ENCODE measurements around the gene PDRG1.
"Not testable (repeated sequence)": the region's sequence is repeated elsewhere in the genome, so short reads cannot be mapped to it uniquely, and the experiment has no call there.

The PDRG1 gene

DNA sequence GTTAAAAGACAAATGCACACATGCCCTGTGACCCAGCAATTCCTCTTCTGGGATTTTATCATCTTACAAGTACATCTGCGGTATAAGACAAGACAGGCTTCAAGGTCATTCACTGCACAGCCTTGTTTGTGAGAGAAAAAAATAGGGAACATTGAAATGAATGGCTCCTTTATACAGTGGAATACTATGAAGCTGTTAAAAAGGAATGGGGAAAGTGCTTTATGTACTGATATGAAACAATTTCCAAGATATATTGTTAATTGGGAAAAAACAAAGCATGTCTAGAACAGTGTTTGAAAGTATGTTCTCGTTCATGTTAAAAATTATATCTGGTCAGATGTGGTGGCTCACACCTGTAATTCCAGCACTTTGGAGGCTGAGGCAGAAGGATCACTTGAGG is 25.4 kb downstream of the PDRG1 start:
- no peak overlapping the region for H3K9ac ChIP-seq (ENCODE audit: insufficient read length, low read depth)
- no peaks in the 10 kb centered on the region for H3K9me3 ChIP-seq (ENCODE audit: insufficient read depth, low read length)
- no peaks in the 10 kb centered on the region for H3K36me3 ChIP-seq (ENCODE audit: insufficient read depth, insufficient read length, low read length)
- H3K4me3 ChIP-seq (ENCODE audit: insufficient read length, low read depth), result no peak overlapping the region
- H3K4me1 ChIP-seq (ENCODE audit: insufficient read depth, insufficient read length), result no peaks in the 10 kb centered on the region
- no peak for TF ChIP-seq YY1 (IDR thresholded peaks at IDR 0.05; ENCODE audit: insufficient read depth, insufficient read length)
- no peak for DNase-seq (ENCODE audit: low read depth, low spot score)
- no peaks in the 10 kb centered on the region for H3K27me3 ChIP-seq (ENCODE audit: insufficient read depth, insufficient read length)

DNA sequence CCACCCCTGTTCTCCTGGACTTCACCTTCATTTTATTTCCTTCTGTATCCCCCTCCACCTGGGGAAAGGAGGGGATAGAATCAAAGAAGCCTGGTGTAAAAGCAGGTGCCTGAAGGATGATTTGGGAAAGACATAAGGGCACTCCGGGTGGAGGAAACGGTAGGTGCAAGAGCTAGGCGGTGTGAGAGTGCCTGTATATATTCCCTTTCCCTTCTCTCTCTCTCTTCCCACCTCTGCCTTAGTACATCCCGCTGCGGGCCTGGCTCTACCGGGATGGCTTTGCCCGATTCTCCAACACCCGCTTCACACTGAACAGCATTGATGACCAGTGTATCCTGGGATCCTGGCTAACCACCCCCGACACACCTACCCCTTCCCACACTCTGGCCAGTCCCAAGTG is 26.2 kb downstream of the PDRG1 start:
- H3K9me3 ChIP-seq (ENCODE audit: insufficient read depth, low read length), result no peaks in the 10 kb centered on the region
- DNase-seq (ENCODE audit: low read depth, low spot score), result no peak
- no peak overlapping the region for H3K4me3 ChIP-seq (ENCODE audit: insufficient read length, low read depth)
- no peak overlapping the region for H3K9ac ChIP-seq (ENCODE audit: insufficient read length, low read depth)
- H3K36me3 ChIP-seq (ENCODE audit: insufficient read depth, insufficient read length, low read length), result no peaks in the 10 kb centered on the region
- no peaks in the 10 kb centered on the region for H3K27me3 ChIP-seq (ENCODE audit: insufficient read depth, insufficient read length)
- peaks cover under 1% of the 10 kb centered on the region for H3K4me1 ChIP-seq (ENCODE audit: insufficient read depth, insufficient read length)
- TF ChIP-seq YY1 (IDR thresholded peaks at IDR 0.05; ENCODE audit: insufficient read depth, insufficient read length) (no peak), ZNF274 (IDR thresholded peaks at IDR 0.05; ENCODE audit: low read depth, low read length) (no peak), SUZ12 (IDR thresholded peaks at IDR 0.05; ENCODE audit: extremely low read depth, insufficient read depth, insufficient read length) (no peak)

DNA sequence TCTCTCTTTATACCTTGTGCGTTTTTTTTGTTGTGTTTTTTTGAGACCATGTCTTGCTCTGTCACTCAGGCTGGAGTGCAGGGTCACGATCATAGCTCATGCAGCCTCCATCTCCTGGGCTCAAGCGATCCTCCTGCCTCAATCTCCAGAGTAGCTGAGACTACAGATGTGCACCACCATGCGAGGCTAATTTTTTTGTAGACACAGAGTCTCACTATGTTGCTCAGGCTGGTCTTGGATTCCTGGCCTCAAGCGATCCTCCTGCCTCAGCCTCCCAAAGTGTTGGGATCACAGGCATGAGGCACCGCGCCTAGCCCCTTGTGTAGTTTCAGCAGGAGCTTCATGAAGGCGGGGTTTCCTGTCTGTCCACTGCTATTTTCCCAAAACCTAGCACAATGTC is 27.3 kb downstream of the PDRG1 start:
- Histone ChIP-seq H3K9me3 (ENCODE audit: insufficient read depth, low read length) (no peaks in the 10 kb centered on the region), H3K4me3 (ENCODE audit: insufficient read length, low read depth) (no peak overlapping the region), H3K4me1 (ENCODE audit: insufficient read depth, insufficient read length) (peaks cover 10% of the 10 kb centered on the region), H3K9ac (ENCODE audit: insufficient read length, low read depth) (no peak overlapping the region), H3K27me3 (ENCODE audit: insufficient read depth, insufficient read length) (no peaks in the 10 kb centered on the region), H3K36me3 (ENCODE audit: insufficient read depth, insufficient read length, low read length) (no peaks in the 10 kb centered on the region)
- no peak for DNase-seq (ENCODE audit: low read depth, low spot score)
- TF ChIP-seq ZNF274 (IDR thresholded peaks at IDR 0.05; ENCODE audit: low read depth, low read length) (no peak), SUZ12 (IDR thresholded peaks at IDR 0.05; ENCODE audit: extremely low read depth, insufficient read depth, insufficient read length) (no peak), YY1 (IDR thresholded peaks at IDR 0.05; ENCODE audit: insufficient read depth, insufficient read length) (no peak)

DNA sequence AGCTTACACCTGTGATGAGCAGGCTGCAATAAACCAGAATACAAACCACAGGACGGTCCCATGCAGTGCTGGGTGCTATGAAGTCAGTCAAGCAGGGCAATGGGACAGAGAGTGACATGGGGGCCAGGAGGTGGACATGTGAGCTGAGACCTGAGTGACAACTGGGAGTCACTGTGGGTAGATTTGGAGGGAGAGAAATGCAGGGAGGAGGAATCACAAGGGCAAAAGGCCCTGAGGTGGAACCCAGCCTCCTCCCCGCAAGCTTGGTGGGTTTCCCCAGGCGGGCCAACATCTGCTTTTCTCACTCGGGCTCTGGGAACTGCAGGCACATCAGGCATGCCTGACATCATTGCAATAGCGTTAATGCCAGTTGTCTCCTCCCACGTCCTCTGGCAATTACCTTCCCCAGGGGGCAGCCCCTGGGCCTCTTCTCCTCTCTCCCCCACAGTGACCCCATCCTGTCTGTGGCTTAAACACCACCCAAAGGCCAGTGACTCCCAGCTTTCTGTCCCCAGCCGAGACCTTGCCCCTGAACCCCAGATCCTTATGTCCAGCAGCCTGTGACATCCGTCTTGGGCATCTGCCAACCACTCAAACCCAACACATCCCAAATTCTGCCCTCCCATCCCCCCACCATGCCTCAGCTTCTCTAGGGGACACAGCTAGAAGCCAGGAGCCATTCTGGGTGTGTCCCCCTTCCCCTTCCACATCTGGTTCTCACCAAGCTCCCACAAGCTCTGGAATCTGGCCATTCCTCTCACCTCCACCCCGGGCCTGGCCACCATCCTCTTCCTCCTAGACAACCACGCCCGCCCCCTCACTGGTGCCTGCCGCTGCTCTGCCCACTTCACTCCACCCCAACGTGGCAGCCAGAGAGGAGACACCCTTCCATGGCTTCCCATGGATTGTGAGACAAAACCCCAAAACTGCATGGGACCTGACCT is 28.2 kb downstream of the PDRG1 start:
- Histone ChIP-seq H3K36me3 (ENCODE audit: insufficient read depth, insufficient read length, low read length) (no peaks in the 10 kb centered on the region), H3K27me3 (ENCODE audit: insufficient read depth, insufficient read length) (no peaks in the 10 kb centered on the region), H3K9ac (ENCODE audit: insufficient read length, low read depth) (no peak overlapping the region), H3K9me3 (ENCODE audit: insufficient read depth, low read length) (no peaks in the 10 kb centered on the region), H3K4me1 (ENCODE audit: insufficient read depth, insufficient read length) (peaks cover 12% of the 10 kb centered on the region), H3K4me3 (ENCODE audit: insufficient read length, low read depth) (no peak overlapping the region)
- no peak for TF ChIP-seq SUZ12 (IDR thresholded peaks at IDR 0.05; ENCODE audit: extremely low read depth, insufficient read depth, insufficient read length)
- no peak for TF ChIP-seq YY1 (IDR thresholded peaks at IDR 0.05; ENCODE audit: insufficient read depth, insufficient read length)
- TF ChIP-seq ZNF274 (IDR thresholded peaks at IDR 0.05; ENCODE audit: low read depth, low read length), result no peak
- DNase-seq (ENCODE audit: low read depth, low spot score), result no peak

DNA sequence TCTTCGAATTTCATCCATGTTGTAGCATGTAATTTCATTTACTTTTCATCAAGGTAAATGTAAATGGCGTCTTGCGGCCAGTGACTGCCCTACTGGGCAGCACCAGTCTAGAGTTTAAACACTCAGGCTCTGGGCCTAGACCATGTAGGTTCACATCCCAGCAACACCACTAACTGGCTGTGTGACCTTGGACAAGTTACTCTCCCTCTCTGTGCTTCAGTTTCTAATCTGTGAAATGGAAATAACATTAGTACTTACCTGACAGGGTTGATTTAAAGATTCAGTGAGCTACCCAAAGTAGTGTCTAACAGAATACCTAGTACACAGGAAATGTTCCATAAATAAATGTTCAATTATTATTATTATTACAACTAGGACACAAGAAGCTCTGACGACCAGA is 29.3 kb downstream of the PDRG1 start:
- H3K9ac ChIP-seq (ENCODE audit: insufficient read length, low read depth), result no peak overlapping the region
- H3K27me3 ChIP-seq (ENCODE audit: insufficient read depth, insufficient read length), result no peaks in the 10 kb centered on the region
- H3K36me3 ChIP-seq (ENCODE audit: insufficient read depth, insufficient read length, low read length), result no peaks in the 10 kb centered on the region
- DNase-seq (ENCODE audit: low read depth, low spot score), result no peak
- H3K4me3 ChIP-seq (ENCODE audit: insufficient read length, low read depth), result no peak overlapping the region
- H3K9me3 ChIP-seq (ENCODE audit: insufficient read depth, low read length), result no peaks in the 10 kb centered on the region
- no peak for TF ChIP-seq SUZ12 (IDR thresholded peaks at IDR 0.05; ENCODE audit: extremely low read depth, insufficient read depth, insufficient read length)
- TF ChIP-seq YY1 (IDR thresholded peaks at IDR 0.05; ENCODE audit: insufficient read depth, insufficient read length), result no peak
- no peak for TF ChIP-seq ZNF274 (IDR thresholded peaks at IDR 0.05; ENCODE audit: low read depth, low read length)
- H3K4me1 ChIP-seq (ENCODE audit: insufficient read depth, insufficient read length), result peaks cover 12% of the 10 kb centered on the region

DNA sequence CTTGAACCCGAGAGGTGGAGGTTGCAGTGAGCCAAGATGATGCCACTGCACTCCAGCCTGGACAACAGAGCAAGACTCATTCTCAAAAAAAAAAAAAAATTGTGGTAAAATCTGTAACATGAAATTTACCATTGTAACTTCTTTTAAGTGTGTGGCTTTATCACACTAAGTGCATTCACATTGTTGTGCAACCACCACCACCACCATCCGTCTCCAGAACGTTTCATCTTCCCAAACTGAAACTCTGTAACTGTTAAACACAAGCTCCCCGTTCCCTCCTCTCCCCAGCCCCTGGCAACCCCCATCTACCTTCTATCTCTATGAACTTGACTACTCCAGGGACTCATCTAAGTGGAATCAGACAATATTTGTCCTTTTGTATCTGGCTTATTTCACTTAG is 29.7 kb downstream of the PDRG1 start:
- Histone ChIP-seq H3K4me3 (ENCODE audit: insufficient read length, low read depth) (no peak overlapping the region), H3K9me3 (ENCODE audit: insufficient read depth, low read length) (no peaks in the 10 kb centered on the region; the same call in 1 of the 2 replicates), H3K4me1 (ENCODE audit: insufficient read depth, insufficient read length) (peaks cover 12% of the 10 kb centered on the region), H3K9ac (ENCODE audit: insufficient read length, low read depth) (no peak overlapping the region), H3K27me3 (ENCODE audit: insufficient read depth, insufficient read length) (no peaks in the 10 kb centered on the region), H3K36me3 (ENCODE audit: insufficient read depth, insufficient read length, low read length) (no peaks in the 10 kb centered on the region)
- DNase-seq (ENCODE audit: low read depth, low spot score), result no peak
- no peak for TF ChIP-seq SUZ12 (IDR thresholded peaks at IDR 0.05; ENCODE audit: extremely low read depth, insufficient read depth, insufficient read length)

DNA sequence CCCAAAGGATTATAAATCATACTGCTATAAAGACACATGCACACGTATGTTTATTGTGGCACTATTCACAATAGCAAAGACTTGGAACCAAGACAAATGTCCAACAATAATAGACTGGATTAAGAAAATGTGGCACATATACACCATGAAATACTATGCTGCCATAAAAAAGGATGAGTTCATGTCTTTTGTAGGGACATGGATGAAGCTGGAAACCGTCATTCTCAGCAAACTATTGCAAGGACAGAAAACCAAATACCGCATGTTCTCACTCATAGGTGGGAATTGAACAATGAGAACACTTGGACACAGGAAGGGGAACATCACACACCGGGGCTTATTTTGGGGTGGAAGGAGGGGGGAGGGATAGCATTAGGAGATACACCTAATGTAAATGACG is 30.4 kb downstream of the PDRG1 start:
- not testable (repeated sequence) for H3K4me3 ChIP-seq (ENCODE audit: insufficient read length, low read depth); H3K36me3 ChIP-seq (ENCODE audit: insufficient read depth, insufficient read length, low read length); DNase-seq (ENCODE audit: low read depth, low spot score); H3K9ac ChIP-seq (ENCODE audit: insufficient read length, low read depth); H3K9me3 ChIP-seq (ENCODE audit: insufficient read depth, low read length); H3K27me3 ChIP-seq (ENCODE audit: insufficient read depth, insufficient read length)
- H3K4me1 ChIP-seq (ENCODE audit: insufficient read depth, insufficient read length), result peaks cover 12% of the 10 kb centered on the region

Data from NT2/D1 (cell line).